DOHH2 (cell line): ENCODE measurements around the gene FEM1C.
A peak's percentile ranks its signal among the peaks of the same experiment; 100 is the strongest.

Experiments used
- H3F3A ChIP-seq: fragments of 200-600 bp; sonication (generic), shearing (Covaris generic); 2 replicates; pipeline ENCODE4 v1.6.0; 2016; ENCODE audit warnings: antibody characterized with exemption, mild to moderate bottlenecking; ENCODE audit not compliant: control insufficient read depth, insufficient read depth
- H3K27ac ChIP-seq: fragments of 200-600 bp; sonication (generic); 2 replicates; pipeline ENCODE4 v1.5.1; 2014; ENCODE audit warnings: low read depth, mild to moderate bottlenecking, low read length, moderate library complexity
- H3K27me3 ChIP-seq: fragments of 200-600 bp; sonication (generic); 2 replicates; pipeline ENCODE4 v1.6.1; 2014; ENCODE audit warnings: mild to moderate bottlenecking, low read length, mixed read lengths; ENCODE audit not compliant: control insufficient read depth
- H3K36me3 ChIP-seq: fragments of 200-600 bp; sonication (generic); 2 replicates; pipeline ENCODE4 v1.6.1; 2014; ENCODE audit warnings: mild to moderate bottlenecking, low read length, moderate library complexity, mixed read lengths; ENCODE audit not compliant: control insufficient read depth
- H3K4me1 ChIP-seq: fragments of 200-600 bp; sonication (generic); 2 replicates; pipeline ENCODE4 v1.6.1; 2014; ENCODE audit warnings: mild to moderate bottlenecking, low read length, mixed read lengths; ENCODE audit not compliant: control insufficient read depth
- H3K4me2 ChIP-seq: fragments of 200-600 bp; sonication (generic); 2 replicates; pipeline ENCODE4 v1.6.0; 2014; ENCODE audit warnings: mild to moderate bottlenecking, low read length, moderate library complexity
- H3K4me3 ChIP-seq: fragments of 200-600 bp; sonication (generic); 2 replicates; pipeline ENCODE4 v1.5.1; 2014; ENCODE audit warnings: mild to moderate bottlenecking, low read length, mixed read lengths
- H3K79me2 ChIP-seq: fragments of 200-600 bp; sonication (generic); 2 replicates; pipeline ENCODE4 v1.6.1; 2014; ENCODE audit warnings: mild to moderate bottlenecking, low read length, mixed read lengths; ENCODE audit not compliant: control insufficient read depth
- H3K9me2 ChIP-seq: fragments of 200-600 bp; sonication (generic); replicated peaks from 2 replicates; pipeline ENCODE4 v1.6.1; 2014; ENCODE audit warnings: mild to moderate bottlenecking, low read length, mixed read lengths; ENCODE audit not compliant: control insufficient read depth
- H3K9me3 ChIP-seq: fragments of 200-600 bp; sonication (generic); 2 replicates; pipeline ENCODE4 v1.6.1; 2014; ENCODE audit warnings: antibody characterized with exemption, low read length, mixed read lengths; ENCODE audit not compliant: control insufficient read depth, insufficient read depth
- H4K20me1 ChIP-seq: fragments of 200-600 bp; sonication (generic); 2 replicates; pipeline ENCODE4 v1.6.0; 2014; ENCODE audit warnings: low read depth, mild to moderate bottlenecking, antibody characterized with exemption, low read length, moderate library complexity; ENCODE audit not compliant: control insufficient read depth, insufficient read depth
- EZH2phosphoT487 ChIP-seq: fragments of 200-600 bp; sonication (generic); IDR thresholded peaks from 2 replicates; pipeline ENCODE4 v1.6.1; 2017; ENCODE audit warnings: borderline replicate concordance, mild to moderate bottlenecking, antibody characterized with exemption, low read length, moderate library complexity, mixed read lengths
- TF ChIP-seq, protein P1 (sequence below): fragments of 200-600 bp; sonication (generic); IDR thresholded peaks from one replicate; pipeline ENCODE4 v1.5.1; 2014; ENCODE audit warnings: antibody characterized with exemption, mild to moderate bottlenecking, low read depth, low read length; ENCODE audit not compliant: poor library complexity, severe bottlenecking

The FEM1C gene

DNA sequence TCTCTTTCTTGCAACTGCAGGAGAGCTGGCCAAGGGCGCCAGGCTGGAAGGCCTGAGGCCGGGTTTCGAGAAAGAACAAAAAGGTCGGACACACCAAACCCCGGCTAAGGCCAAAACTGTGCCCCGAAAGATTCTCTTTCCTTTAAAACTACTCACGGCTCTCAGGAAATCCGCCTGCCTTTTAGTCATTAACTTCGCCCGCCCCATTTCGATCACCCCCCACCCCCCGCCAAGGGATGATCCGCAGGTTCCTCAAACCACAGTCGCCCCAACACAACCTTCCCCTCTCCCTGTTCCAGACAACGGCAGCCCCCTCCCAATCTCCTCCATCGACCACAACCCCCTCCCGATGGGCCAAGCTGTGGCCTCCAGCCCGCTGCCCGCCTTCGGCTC, 536 bp downstream of the FEM1C start:
- Histone ChIP-seq H3F3A (peaks cover 2% of the 10 kb centered on the region; the same call in 1 of the 2 replicates), H3K4me1 (peaks cover 38% of the 10 kb centered on the region), H3K79me2 (peaks cover 54% of the 10 kb centered on the region), H3K9me2 (no peaks in the 10 kb centered on the region), H3K4me3 (peak overlapping the region; percentile 94), H3K27me3 (no peaks in the 10 kb centered on the region), H3K27ac (peak overlapping the region; percentile 83), H3K36me3 (peaks cover 58% of the 10 kb centered on the region), H3K4me2 (peak overlapping the region; percentile 91), H4K20me1 (peaks cover 26% of the 10 kb centered on the region), H3K9me3 (peaks cover 21% of the 10 kb centered on the region)
- TF ChIP-seq, protein P1, sequence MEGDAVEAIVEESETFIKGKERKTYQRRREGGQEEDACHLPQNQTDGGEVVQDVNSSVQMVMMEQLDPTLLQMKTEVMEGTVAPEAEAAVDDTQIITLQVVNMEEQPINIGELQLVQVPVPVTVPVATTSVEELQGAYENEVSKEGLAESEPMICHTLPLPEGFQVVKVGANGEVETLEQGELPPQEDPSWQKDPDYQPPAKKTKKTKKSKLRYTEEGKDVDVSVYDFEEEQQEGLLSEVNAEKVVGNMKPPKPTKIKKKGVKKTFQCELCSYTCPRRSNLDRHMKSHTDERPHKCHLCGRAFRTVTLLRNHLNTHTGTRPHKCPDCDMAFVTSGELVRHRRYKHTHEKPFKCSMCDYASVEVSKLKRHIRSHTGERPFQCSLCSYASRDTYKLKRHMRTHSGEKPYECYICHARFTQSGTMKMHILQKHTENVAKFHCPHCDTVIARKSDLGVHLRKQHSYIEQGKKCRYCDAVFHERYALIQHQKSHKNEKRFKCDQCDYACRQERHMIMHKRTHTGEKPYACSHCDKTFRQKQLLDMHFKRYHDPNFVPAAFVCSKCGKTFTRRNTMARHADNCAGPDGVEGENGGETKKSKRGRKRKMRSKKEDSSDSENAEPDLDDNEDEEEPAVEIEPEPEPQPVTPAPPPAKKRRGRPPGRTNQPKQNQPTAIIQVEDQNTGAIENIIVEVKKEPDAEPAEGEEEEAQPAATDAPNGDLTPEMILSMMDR: no peak
- TF ChIP-seq EZH2phosphoT487: no peak

GRCh38 chr5:115543365-115544042, 1.1 kb downstream of the FEM1C start:
- Histone ChIP-seq H4K20me1 (peaks cover 26% of the 10 kb centered on the region), H3K79me2 (peaks cover 60% of the 10 kb centered on the region), H3K27me3 (no peaks in the 10 kb centered on the region), H3K9me2 (no peaks in the 10 kb centered on the region), H3K4me2 (peak overlapping the region; percentile 91), H3K27ac (peak overlapping the region; percentile 83), H3K9me3 (peaks cover 21% of the 10 kb centered on the region), H3F3A (peaks cover 2% of the 10 kb centered on the region; the same call in 1 of the 2 replicates), H3K4me1 (peaks cover 38% of the 10 kb centered on the region), H3K36me3 (peaks cover 63% of the 10 kb centered on the region), H3K4me3 (peak overlapping the region; percentile 94)
- TF ChIP-seq, protein P1: no peak
- TF ChIP-seq EZH2phosphoT487: no peak

DNA sequence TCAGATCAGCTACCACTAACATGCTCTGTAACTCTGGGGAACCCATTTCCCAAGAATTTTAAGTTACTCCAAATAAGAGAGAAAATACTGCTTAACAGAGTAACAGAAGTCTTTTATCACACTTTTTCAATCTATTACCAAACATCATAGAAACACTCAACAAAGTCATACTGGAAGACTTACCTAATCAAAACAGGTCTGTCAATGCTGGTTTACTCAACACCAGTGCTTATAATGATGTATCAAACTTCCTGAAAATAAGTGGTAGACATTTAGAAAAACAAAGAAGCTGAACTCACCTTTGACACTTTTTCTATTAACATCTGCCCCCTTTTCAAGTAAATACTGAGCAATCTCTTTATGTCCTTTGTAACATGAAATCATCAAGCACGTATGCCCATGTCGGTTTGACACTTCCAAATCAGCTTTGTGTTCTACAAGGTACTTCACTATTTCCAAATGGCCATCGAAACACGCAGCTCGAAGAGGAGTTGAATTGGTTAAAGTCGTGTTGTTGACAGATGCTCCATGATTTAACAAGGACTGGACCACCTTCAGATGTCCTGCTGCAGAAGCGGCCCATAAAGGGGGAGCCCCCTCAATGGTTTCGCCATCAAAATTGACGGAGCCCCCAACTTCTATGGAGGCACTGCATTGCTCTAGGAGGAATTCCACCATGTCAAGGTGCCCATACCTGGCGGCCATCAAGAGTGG, 1.8 kb downstream of the FEM1C start:
- Histone ChIP-seq H3K4me2 (peak overlapping the region; percentile 91), H3K4me3 (peak overlapping the region; percentile 94), H3K9me3 (peaks cover 23% of the 10 kb centered on the region), H3F3A (peaks cover 2% of the 10 kb centered on the region; the same call in 1 of the 2 replicates), H3K36me3 (peaks cover 70% of the 10 kb centered on the region), H3K9me2 (no peaks in the 10 kb centered on the region), H3K79me2 (peaks cover 67% of the 10 kb centered on the region), H4K20me1 (peaks cover 26% of the 10 kb centered on the region), H3K4me1 (peaks cover 41% of the 10 kb centered on the region), H3K27me3 (no peaks in the 10 kb centered on the region), H3K27ac (no peak overlapping the region)
- no peak for TF ChIP-seq EZH2phosphoT487
- TF ChIP-seq, protein P1: no peak
